HG03558 (cell line): ENCODE results near the gene CSF2RB.

Source experiments
- ATAC-seq: cut with Tn5 transposase; IDR thresholded peaks from one replicate; pipeline ENCODE4 v1.9.1; 2021; ENCODE audit warnings: moderate number of reproducible peaks; ENCODE audit not compliant: unreplicated experiment; ENCODE audit errors: extremely low read depth

The CSF2RB gene

GRCh38 chr22:36916034-36916433 lies 2.6 kb downstream of the CSF2RB start:
- no peak for ATAC-seq

GRCh38 chr22:36918586-36919284 lies 5.3 kb downstream of the CSF2RB start:
- ATAC-seq, result no peak

- ATAC-seq, result no peak
Observed at GRCh38 chr22:36921309-36922104, 8.1 kb downstream of the CSF2RB start.

GRCh38 chr22:36922105-36922608 lies 8.7 kb downstream of the CSF2RB start:
- ATAC-seq, result no peak

- no peak for ATAC-seq
Observed at GRCh38 chr22:36922711-36923110, 9.3 kb downstream of the CSF2RB start.

GRCh38 chr22:36923131-36923788 lies 9.8 kb downstream of the CSF2RB start:
- ATAC-seq, result no peak

GRCh38 chr22:36924151-36924698 lies 10.8 kb downstream of the CSF2RB start:
- ATAC-seq, result no peak

GRCh38 chr22:36925388-36926290 lies 12.2 kb downstream of the CSF2RB start:
- no peak for ATAC-seq

GRCh38 chr22:36926309-36926708 lies 12.9 kb downstream of the CSF2RB start:
- no peak for ATAC-seq

GRCh38 chr22:36926721-36927435 lies 13.4 kb downstream of the CSF2RB start:
- no peak for ATAC-seq

- ATAC-seq, result no peak
Observed at GRCh38 chr22:36927671-36928070, 14.2 kb downstream of the CSF2RB start.

- ATAC-seq, result no peak
Observed at GRCh38 chr22:36928196-36928595, 14.8 kb downstream of the CSF2RB start.

- no peak for ATAC-seq
Observed at GRCh38 chr22:36928786-36929535, 15.5 kb downstream of the CSF2RB start.

- ATAC-seq, result no peak
Observed at GRCh38 chr22:36929621-36930020, 16.2 kb downstream of the CSF2RB start.

GRCh38 chr22:36930041-36930935 lies 16.9 kb downstream of the CSF2RB start:
- ATAC-seq, result no peak

GRCh38 chr22:36931446-36931845 lies 18.0 kb downstream of the CSF2RB start:
- ATAC-seq, result no peak

GRCh38 chr22:36933629-36934417 lies 20.4 kb downstream of the CSF2RB start:
- ATAC-seq, result no peak
